Tibial nerve (tissue), 4 donors: Measurements from ENCODE around the gene CACNA1A. TPM values are rescaled to one million over a fixed set of nuclear protein-coding genes. Genes with fewer than 3 reads are reported as not detected.

Source experiments
- DNase-seq, 2 donors: peaks; one replicate each; pipeline ENCODE4 v3.0.0-alpha.2; 2019; ENCODE audit warnings: low spot score in 2 of 2
- H3K27ac ChIP-seq, 4 donors: fragments of 200-600 bp; sonication (generic) in 3 of 4; one replicate each; pipeline ENCODE4 v1.5.1; 2017 to 2019; ENCODE audit warnings: mild to moderate bottlenecking in 1 of 4
- H3K27me3 ChIP-seq, 2 donors: fragments of 200-600 bp; sonication (generic) in 1 of 2; one replicate each; pipeline versions ENCODE4 v1.5.1 to v1.6.0; 2017 to 2019
- H3K36me3 ChIP-seq, 3 donors: fragments of 200-600 bp; sonication (generic); one replicate each; pipeline ENCODE4 v1.5.1; 2018 to 2019
- H3K4me1 ChIP-seq, 4 donors: fragments of 200-600 bp; sonication (generic) in 3 of 4; one replicate each; pipeline ENCODE4 v1.5.1; 2017 to 2019
- H3K4me3 ChIP-seq, 4 donors: fragments of 200-600 bp; sonication (generic) in 3 of 4; one replicate each; pipeline ENCODE4 v1.5.1; 2017 to 2019; ENCODE audit warnings: mild to moderate bottlenecking in 1 of 4, moderate library complexity in 1 of 4
- H3K9me3 ChIP-seq, 4 donors: fragments of 200-600 bp; sonication (generic) in 3 of 4; one replicate each; pipeline ENCODE4 v1.5.1; 2017 to 2019
- CTCF ChIP-seq, 5 experiments: fragments of 200-600 bp in 3 of 5; fragments of 450-650 bp in 2 of 5; sonication (generic) in 3 of 5; IDR thresholded peaks; one replicate each; pipeline ENCODE4 v1.5.1; 2016 to 2019; ENCODE audit warnings: antibody characterized with exemption in 5 of 5, mild to moderate bottlenecking in 3 of 5, moderate library complexity in 2 of 5
- EP300 ChIP-seq, 2 donors: sonication (generic); formaldehyde crosslinking; IDR thresholded peaks; one replicate each; pipeline ENCODE4 v1.6.1; 2017; ENCODE audit warnings: antibody characterized with exemption in 2 of 2, mild to moderate bottlenecking in 1 of 2
- POLR2A ChIP-seq, 2 donors: fragments of 450-650 bp; IDR thresholded peaks; one replicate each; pipeline ENCODE4 v1.6.1; 2017; ENCODE audit warnings: antibody characterized with exemption in 2 of 2, mild to moderate bottlenecking in 2 of 2, moderate library complexity in 2 of 2
- WGBS, 2 donors: methylation state at CpG; one replicate each; pipeline ENCODE4 v1.1.5; 2018; 5-methylcytosine and 5-hydroxymethylcytosine counted together
- total RNA-seq, 4 donors: library from RNA; depleted of rRNA; stranded (reverse); fragments of >200 nt; gene quantifications; one replicate each; pipeline ENCODE4 v1.1.0, GENCODE V29; 2016

CACNA1A gene
- total RNA-seq, 4 donors from 2014 or later: 4.0 to 10.2 (median 9.3) TPM

DNA sequence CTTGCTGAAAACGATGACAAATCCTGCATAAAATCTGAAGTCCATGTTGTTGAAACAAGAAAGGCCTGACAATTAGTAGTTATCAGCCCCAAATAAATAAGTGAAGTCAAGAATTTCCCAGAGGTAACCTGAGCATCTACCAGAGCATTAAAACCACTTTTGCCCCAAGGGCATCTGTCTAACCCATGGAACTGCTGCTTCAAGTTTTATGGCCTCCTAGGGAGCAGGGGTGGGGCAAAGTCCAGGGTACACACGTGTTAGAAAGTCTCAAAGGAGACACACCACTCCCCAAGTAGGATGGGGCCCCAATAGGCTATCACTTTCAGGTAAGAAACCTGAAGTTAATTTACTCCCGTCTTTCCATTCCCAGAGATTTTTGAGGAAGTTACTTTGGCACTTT is 81.1 kb downstream of the CACNA1A start:
- no peak for DNase-seq
- WGBS, 2 donors: 66 to 72% methylated on average over 3 of the region's 3 CpGs
- no peaks in the 10 kb centered on the region for H3K36me3 ChIP-seq
- H3K27ac ChIP-seq: no peak overlapping the region
- peaks cover 0 to 73% (median 5%) of the 10 kb centered on the region in 4 donors for H3K9me3 ChIP-seq
- TF ChIP-seq CTCF (IDR thresholded peaks at IDR 0.05): no peak
- no peak for TF ChIP-seq POLR2A (IDR thresholded peaks at IDR 0.05)
- no peak for TF ChIP-seq EP300 (IDR thresholded peaks at IDR 0.05)
- H3K27me3 ChIP-seq: no peaks in the 10 kb centered on the region
- H3K4me3 ChIP-seq: no peak overlapping the region
- no peaks in the 10 kb centered on the region for H3K4me1 ChIP-seq

DNA sequence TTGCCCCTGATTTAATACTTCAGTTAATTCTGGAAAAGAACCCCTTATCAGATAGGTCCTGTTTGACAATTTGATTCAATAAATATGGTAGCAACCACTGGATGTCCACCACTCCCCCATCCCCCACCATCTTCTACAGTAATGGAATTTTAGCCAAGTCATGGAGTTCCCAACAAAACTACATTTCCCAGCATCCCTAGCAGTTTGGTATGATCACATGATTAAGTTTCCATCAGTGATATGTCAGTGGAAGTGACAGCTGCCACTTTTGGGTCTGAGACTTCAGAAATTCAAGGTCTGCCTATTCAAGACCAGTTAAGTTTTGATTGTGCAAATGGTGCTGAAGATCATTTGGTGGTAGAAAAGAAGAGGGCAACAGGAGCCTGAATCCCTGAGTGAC is 85.5 kb downstream of the CACNA1A start:
- Histone ChIP-seq H3K36me3 (no peaks in the 10 kb centered on the region), H3K27ac (no peak overlapping the region), H3K4me3 (no peak overlapping the region), H3K27me3 (no peaks in the 10 kb centered on the region), H3K4me1 (no peaks in the 10 kb centered on the region), H3K9me3 (peaks cover 0 to 57% (median 2%) of the 10 kb centered on the region in 4 donors)
- no peak for TF ChIP-seq EP300 (IDR thresholded peaks at IDR 0.05)
- TF ChIP-seq CTCF (IDR thresholded peaks at IDR 0.05): no peak
- no peak for TF ChIP-seq POLR2A (IDR thresholded peaks at IDR 0.05)
- DNase-seq: no peak

DNA sequence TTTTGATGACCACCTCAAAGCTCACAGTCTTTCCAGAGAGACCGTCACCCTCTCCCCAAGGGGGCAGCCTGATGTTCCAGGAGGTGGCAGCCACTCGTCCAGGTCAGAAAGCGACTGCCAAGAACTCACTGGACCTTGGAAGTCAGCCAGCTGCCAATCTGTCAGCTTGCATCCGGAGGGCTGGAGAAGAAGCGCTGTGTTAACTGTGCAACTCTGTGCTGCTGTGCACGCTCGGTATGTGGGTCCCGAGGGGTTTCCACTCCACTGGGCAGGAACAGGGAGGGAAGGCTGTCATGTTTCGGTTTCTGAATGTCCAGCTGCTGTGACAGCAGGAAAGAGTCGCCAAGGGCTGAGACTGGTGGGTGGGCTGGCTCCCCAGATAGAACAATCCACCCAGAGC is 89.2 kb downstream of the CACNA1A start:
- Histone ChIP-seq H3K9me3 (peaks cover 0 to 22% (median 0%) of the 10 kb centered on the region in 4 donors), H3K4me1 (no peaks in the 10 kb centered on the region), H3K4me3 (no peak overlapping the region), H3K27ac (no peak overlapping the region), H3K36me3 (no peaks in the 10 kb centered on the region), H3K27me3 (no peaks in the 10 kb centered on the region)
- TF ChIP-seq CTCF (IDR thresholded peaks at IDR 0.05): no peak
- TF ChIP-seq EP300 (IDR thresholded peaks at IDR 0.05): no peak
- no peak for TF ChIP-seq POLR2A (IDR thresholded peaks at IDR 0.05)
- no peak for DNase-seq
- WGBS, 2 donors: 56 to 69% methylated on average over 10 of the region's 10 CpGs

DNA sequence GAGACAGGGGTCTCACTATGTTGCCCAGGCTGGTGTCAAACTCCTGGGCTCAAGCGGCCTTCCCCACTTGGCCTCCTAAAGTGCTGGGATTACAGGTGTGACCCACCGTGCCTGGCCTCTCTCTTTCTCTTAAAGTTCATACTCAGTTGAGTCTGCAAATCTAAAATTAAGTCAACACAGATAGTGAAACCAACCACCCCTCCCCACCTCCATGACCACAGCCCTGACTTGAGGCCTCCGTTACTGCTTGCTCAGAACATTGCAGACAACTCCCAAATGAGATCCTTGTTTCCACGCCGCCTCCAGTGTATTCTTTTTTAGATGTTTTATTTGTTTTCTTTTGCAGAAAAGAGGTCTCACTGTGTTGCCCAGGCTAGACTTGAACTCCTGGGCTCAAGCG is 94.4 kb downstream of the CACNA1A start:
- no peaks in the 10 kb centered on the region for H3K4me1 ChIP-seq
- H3K36me3 ChIP-seq: no peaks in the 10 kb centered on the region
- peaks cover 0 to 1% (median 0%) of the 10 kb centered on the region in 4 donors for H3K9me3 ChIP-seq
- H3K27me3 ChIP-seq: no peaks in the 10 kb centered on the region
- H3K27ac ChIP-seq: no peak overlapping the region
- TF ChIP-seq EP300 (IDR thresholded peaks at IDR 0.05): no peak
- TF ChIP-seq POLR2A (IDR thresholded peaks at IDR 0.05): no peak
- no peak for TF ChIP-seq CTCF (IDR thresholded peaks at IDR 0.05)
- DNase-seq: no peak
- no peak overlapping the region for H3K4me3 ChIP-seq
- WGBS, 2 donors: 82 to 86% methylated on average over 6 of the region's 6 CpGs

- no peak for TF ChIP-seq CTCF (IDR thresholded peaks at IDR 0.05)
- TF ChIP-seq POLR2A (IDR thresholded peaks at IDR 0.05): no peak
- no peak for TF ChIP-seq EP300 (IDR thresholded peaks at IDR 0.05)
- 76 to 83% methylated on average over 1 of the region's 1 CpG for WGBS, 2 donors
- no peaks in the 10 kb centered on the region for H3K36me3 ChIP-seq
Observed at GRCh38 chr19:13410946-13411345, 95.3 kb downstream of the CACNA1A start.

More at GRCh38 chr19:13410946-13411345, 95.3 kb downstream of the CACNA1A start:
- Histone ChIP-seq H3K4me3 (no peak overlapping the region), H3K4me1 (no peaks in the 10 kb centered on the region), H3K27ac (no peak overlapping the region), H3K9me3 (no peaks in the 10 kb centered on the region), H3K27me3 (no peaks in the 10 kb centered on the region)
- DNase-seq: no peak
